HG03439 (cell line): Measurements from ENCODE around the gene DNAL4.

ENCODE experiments used
- ATAC-seq: cut with Tn5 transposase; IDR thresholded peaks from one replicate; pipeline ENCODE4 v1.9.1; 2021; ENCODE audit warnings: mild to moderate bottlenecking, moderate library complexity; ENCODE audit not compliant: unreplicated experiment

Gene DNAL4

GRCh38 chr22:38788021-38788816 is 5.7 kb downstream of the DNAL4 start:
- ATAC-seq: no peak

- ATAC-seq: no peak
Observed at GRCh38 chr22:38786631-38787030, 7.3 kb downstream of the DNAL4 start.

- ATAC-seq: no peak
Observed at GRCh38 chr22:38784856-38785255, 9.1 kb downstream of the DNAL4 start.

GRCh38 chr22:38784035-38784434 is 9.9 kb downstream of the DNAL4 start:
- ATAC-seq: no peak

- ATAC-seq: no peak
Observed at GRCh38 chr22:38783095-38783615, 10.8 kb downstream of the DNAL4 start.

- no peak for ATAC-seq
Observed at GRCh38 chr22:38782402-38783094, 11.4 kb downstream of the DNAL4 start.

GRCh38 chr22:38781033-38781432 is 12.9 kb downstream of the DNAL4 start:
- ATAC-seq: no peak

GRCh38 chr22:38777087-38777671 is 16.8 kb downstream of the DNAL4 start:
- ATAC-seq: no peak

- ATAC-seq: no peak
Observed at GRCh38 chr22:38776086-38776485, 17.9 kb downstream of the DNAL4 start.

GRCh38 chr22:38775656-38776055 is 18.3 kb downstream of the DNAL4 start:
- no peak for ATAC-seq

GRCh38 chr22:38774496-38775166 is 19.3 kb downstream of the DNAL4 start:
- no peak for ATAC-seq

GRCh38 chr22:38773363-38773946 is 20.5 kb downstream of the DNAL4 start:
- no peak for ATAC-seq

GRCh38 chr22:38772623-38772873 is 21.4 kb downstream of the DNAL4 start:
- no peak for ATAC-seq

- no peak for ATAC-seq
Observed at GRCh38 chr22:38770257-38770949, 23.5 kb downstream of the DNAL4 start.

- no peak for ATAC-seq
Observed at GRCh38 chr22:38768036-38768435, 25.9 kb downstream of the DNAL4 start.

- ATAC-seq: no peak
Observed at GRCh38 chr22:38767313-38767712, 26.6 kb downstream of the DNAL4 start.

GRCh38 chr22:38766076-38766777 is 27.7 kb downstream of the DNAL4 start:
- no peak for ATAC-seq

GRCh38 chr22:38762551-38762983 is 31.4 kb downstream of the DNAL4 start:
- no peak for ATAC-seq

GRCh38 chr22:38761202-38762162 is 32.5 kb downstream of the DNAL4 start:
- ATAC-seq: no peak
